Stimulated activated CD4-positive, alpha-beta T cell treated with anti-CD3 and anti-CD28 coated beads, TNF-alpha, amount 100 ng/mL, for 48 hours (primary cell): ENCODE measurements around the gene PURB.
"Not testable (repeated sequence)": the region's sequence is repeated elsewhere in the genome, so short reads cannot be mapped to it uniquely, and the experiment has no call there.

ENCODE experiments used
- DNase-seq, 3 donors: peaks; one replicate each; pipeline ENCODE4 v3.0.0-alpha.2; 2020; ENCODE audit warnings: low read depth in 3 of 3

Gene PURB

GRCh38 chr7:44885394-44886317 lies at the start of gene PURB:
Gene PURB (minus strand): TSS chr7:44885530. CDS start chr7:44885348, 182 bp downstream.
- DNase-seq, result peak; percentile 93 to 94 (median 94)

- DNase-seq, result no peak
These were observed 49.7 kb upstream of the PURB start for GRCh38 chr7:44935016-44935415.

- not testable (repeated sequence) for DNase-seq
These were observed 49.2 kb upstream of the PURB start for GRCh38 chr7:44934510-44934909.

- no peak for DNase-seq
These were observed 45.6 kb upstream of the PURB start for GRCh38 chr7:44930921-44931320.

GRCh38 chr7:44922351-44922694 lies 37.0 kb upstream of the PURB start:
- no peak for DNase-seq

- peak; percentile 87 to 98 (median 98) for DNase-seq
These were observed 36.4 kb upstream of the PURB start for GRCh38 chr7:44921607-44922350.

GRCh38 chr7:44920119-44920518 lies 34.8 kb upstream of the PURB start:
- no peak for DNase-seq

- DNase-seq, result no peak
These were observed 32.7 kb upstream of the PURB start for GRCh38 chr7:44918029-44918428.

- no peak for DNase-seq
These were observed 32.1 kb upstream of the PURB start for GRCh38 chr7:44917465-44917864.

- peak; percentile 43 to 65 (median 57) for DNase-seq
These were observed 29.8 kb upstream of the PURB start for GRCh38 chr7:44914992-44915607.

- no peak for DNase-seq
These were observed 27.5 kb upstream of the PURB start for GRCh38 chr7:44912775-44913347.

- no peak for DNase-seq
These were observed 26.6 kb upstream of the PURB start for GRCh38 chr7:44911911-44912310.

GRCh38 chr7:44909596-44910389 lies 24.5 kb upstream of the PURB start:
- DNase-seq, result no peak

GRCh38 chr7:44906965-44907364 lies 21.6 kb upstream of the PURB start:
- DNase-seq, result no peak

- DNase-seq, result no peak
These were observed 19.8 kb upstream of the PURB start for GRCh38 chr7:44905002-44905635.

GRCh38 chr7:44899443-44899842 lies 14.1 kb upstream of the PURB start:
- no peak for DNase-seq

- no peak for DNase-seq
These were observed 12.7 kb upstream of the PURB start for GRCh38 chr7:44898039-44898438.

GRCh38 chr7:44897309-44897708 lies 12.0 kb upstream of the PURB start:
- no peak for DNase-seq

GRCh38 chr7:44894888-44895580 lies 9.7 kb upstream of the PURB start:
- no peak for DNase-seq

GRCh38 chr7:44893710-44894234 lies 8.4 kb upstream of the PURB start:
- DNase-seq, result no peak
